22Rv1 (cell line): ENCODE results near the gene BTN3A1.
"Not testable (repeated sequence)": the region's sequence is repeated elsewhere in the genome, so short reads cannot be mapped to it uniquely, and the experiment has no call there.

Source experiments
- H3K27ac ChIP-seq: fragments of 450-650 bp; 2 replicates; pipeline ENCODE4 v1.5.1; 2017
- ZFX ChIP-seq: fragments of 450-650 bp; IDR thresholded peaks from 2 replicates; pipeline ENCODE4 v1.6.1; 2017; ENCODE audit warnings: antibody characterized with exemption, borderline replicate concordance
- TF ChIP-seq, protein P1 (sequence below): fragments of 450-650 bp; IDR thresholded peaks from 2 replicates; pipeline ENCODE4 v1.5.1; 2017; ENCODE audit warnings: mild to moderate bottlenecking

BTN3A1 gene

DNA sequence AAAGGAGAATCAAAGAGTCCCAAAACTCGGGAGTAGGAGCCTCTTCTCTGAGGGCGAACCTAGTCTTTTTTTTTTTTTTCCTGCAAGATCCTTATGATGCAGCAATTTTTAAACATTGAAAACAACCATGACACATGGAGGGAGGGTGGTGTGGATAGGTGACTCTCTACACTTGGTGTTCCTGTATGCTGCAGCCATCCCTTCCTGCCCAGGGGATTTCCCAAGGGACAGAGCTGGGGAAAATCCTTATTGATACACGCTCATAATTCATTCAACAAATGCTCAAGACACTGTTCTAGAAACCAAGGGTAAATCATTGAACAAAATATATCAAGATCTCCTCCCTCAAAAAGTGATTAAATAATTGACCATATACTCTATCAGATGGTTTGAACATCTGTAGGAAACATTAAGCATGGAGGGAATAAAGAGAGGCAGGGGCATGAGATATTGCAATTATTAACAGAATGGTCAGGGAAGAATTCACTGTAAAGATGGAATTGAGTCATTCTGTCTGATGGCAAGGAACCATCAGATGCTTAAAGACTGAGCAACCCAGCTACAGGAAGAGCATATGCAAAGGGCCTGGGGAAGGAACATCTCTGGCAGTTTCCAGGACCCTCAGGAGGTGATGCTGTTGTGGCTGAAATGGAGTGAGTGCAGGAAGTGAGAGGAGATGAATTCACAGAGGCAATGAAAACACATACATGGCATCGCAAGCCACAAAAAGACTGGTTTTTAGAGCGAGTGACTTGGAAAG, 24.8 kb downstream of the BTN3A1 start:
- TF ChIP-seq ZFX: no peak
- TF ChIP-seq, protein P1, sequence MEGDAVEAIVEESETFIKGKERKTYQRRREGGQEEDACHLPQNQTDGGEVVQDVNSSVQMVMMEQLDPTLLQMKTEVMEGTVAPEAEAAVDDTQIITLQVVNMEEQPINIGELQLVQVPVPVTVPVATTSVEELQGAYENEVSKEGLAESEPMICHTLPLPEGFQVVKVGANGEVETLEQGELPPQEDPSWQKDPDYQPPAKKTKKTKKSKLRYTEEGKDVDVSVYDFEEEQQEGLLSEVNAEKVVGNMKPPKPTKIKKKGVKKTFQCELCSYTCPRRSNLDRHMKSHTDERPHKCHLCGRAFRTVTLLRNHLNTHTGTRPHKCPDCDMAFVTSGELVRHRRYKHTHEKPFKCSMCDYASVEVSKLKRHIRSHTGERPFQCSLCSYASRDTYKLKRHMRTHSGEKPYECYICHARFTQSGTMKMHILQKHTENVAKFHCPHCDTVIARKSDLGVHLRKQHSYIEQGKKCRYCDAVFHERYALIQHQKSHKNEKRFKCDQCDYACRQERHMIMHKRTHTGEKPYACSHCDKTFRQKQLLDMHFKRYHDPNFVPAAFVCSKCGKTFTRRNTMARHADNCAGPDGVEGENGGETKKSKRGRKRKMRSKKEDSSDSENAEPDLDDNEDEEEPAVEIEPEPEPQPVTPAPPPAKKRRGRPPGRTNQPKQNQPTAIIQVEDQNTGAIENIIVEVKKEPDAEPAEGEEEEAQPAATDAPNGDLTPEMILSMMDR: no peak

GRCh38 chr6:26427451-26427809, 25.4 kb downstream of the BTN3A1 start:
- no peak overlapping the region for H3K27ac ChIP-seq
- TF ChIP-seq, protein P1: no peak
- no peak for TF ChIP-seq ZFX

More for the DNA sequence above, 24.8 kb downstream of the BTN3A1 start:
- H3K27ac ChIP-seq: no peak overlapping the region

DNA sequence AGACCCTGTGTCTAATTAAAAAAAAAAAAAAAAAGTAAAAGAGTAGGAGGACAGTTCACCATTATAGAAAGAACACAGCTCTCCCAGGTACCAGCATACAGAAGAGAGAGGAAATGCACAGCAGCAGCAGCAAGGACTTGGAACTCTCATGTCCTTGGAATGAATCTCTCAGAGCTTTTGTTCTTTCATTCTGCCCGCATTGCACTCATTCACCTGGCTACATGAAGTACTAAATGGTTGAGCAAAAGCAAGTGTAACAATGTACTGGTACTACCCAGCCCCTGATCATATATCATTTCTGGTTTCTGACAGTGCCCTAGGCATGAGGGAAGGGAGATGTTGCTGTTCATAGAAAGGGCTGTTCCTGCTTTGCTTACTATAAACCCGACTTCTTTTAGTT, 26.1 kb downstream of the BTN3A1 start:
- TF ChIP-seq, protein P1: no peak
- no peak for TF ChIP-seq ZFX

DNA sequence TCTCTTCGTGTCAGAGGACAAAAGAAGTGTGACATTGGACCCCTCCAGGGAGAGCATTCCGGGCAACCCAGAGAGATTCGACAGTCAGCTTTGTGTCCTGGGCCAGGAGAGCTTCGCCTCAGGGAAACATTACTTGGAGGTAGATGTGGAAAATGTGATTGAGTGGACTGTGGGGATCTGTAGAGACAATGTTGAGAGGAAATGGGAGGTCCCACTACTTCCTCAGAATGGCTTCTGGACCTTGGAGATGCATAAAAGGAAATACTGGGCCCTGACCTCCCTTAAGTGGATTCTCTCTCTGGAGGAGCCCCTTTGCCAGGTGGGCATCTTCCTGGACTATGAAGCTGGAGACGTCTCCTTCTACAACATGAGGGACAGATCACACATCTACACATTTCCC, 28.7 kb downstream of the BTN3A1 start:
- no peak overlapping the region for H3K27ac ChIP-seq
- TF ChIP-seq, protein P1: no peak
- TF ChIP-seq ZFX: no peak

More for the DNA sequence above, 26.1 kb downstream of the BTN3A1 start:
- H3K27ac ChIP-seq: no peak overlapping the region

DNA sequence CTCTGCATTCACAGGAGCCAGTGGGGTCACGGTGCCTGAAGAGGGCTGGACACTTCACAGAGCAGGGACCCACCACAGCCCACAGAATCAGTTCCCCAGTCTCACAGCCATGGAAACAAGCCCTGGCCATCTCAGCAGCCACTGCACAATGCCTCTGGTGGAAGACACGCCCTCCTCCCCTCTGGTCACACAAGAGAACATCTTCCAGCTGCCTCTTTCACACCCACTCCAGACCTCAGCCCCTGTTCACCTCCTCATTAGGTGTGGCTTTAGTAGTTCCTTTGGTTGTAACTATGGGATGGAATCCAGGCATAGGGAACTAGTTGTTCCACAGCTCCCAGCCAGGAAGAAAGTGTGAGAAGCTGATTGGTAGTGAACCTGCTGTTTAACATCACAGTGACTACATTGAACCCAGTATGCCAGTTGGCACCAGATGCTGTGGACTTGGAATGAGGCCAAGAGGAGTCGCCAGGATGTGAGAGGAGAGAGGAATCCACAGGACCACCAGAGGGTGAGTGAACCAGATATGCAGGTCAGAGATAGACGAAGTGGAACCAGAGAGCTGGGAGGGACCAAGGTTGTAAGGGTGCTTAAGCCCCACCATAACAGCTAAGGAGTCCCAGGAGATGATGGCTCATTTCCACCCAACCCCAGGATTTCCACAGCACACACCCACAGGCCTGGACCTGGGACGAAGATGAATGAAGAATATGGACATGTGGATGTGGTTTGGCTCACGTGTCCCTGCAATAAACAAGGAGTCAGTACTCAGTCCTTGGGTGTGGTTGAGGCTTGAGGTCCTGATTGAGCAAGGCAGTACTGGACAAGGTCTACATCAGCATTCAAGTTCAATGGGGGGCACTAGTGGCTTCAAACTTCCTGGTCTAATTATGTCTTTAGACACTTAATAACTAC, 29.4 kb downstream of the BTN3A1 start:
- H3K27ac ChIP-seq: no peak overlapping the region
- TF ChIP-seq ZFX: no peak

- H3K27ac ChIP-seq: no peak overlapping the region
- TF ChIP-seq, protein P1: no peak
- TF ChIP-seq ZFX: no peak
These were observed 30.6 kb downstream of the BTN3A1 start for GRCh38 chr6:26432627-26433201.

GRCh38 chr6:26433680-26434079, 31.6 kb downstream of the BTN3A1 start:
- not testable (repeated sequence) for H3K27ac ChIP-seq

- TF ChIP-seq, protein P1: no peak
- no peak for TF ChIP-seq ZFX
- no peak overlapping the region for H3K27ac ChIP-seq
These were observed 33.9 kb downstream of the BTN3A1 start for GRCh38 chr6:26436018-26436417.
